K562 (cell line): ENCODE results near the gene SPZ1. TPM values are rescaled to one million over a fixed set of nuclear protein-coding genes. Genes with fewer than 3 reads are reported as not detected.

Source experiments
- ATAC-seq: fragments of 200-7000 bp; cut with Tn5 transposase; 3 replicates; pipeline ENCODE4 v1.9.1; 2020; ENCODE audit warnings: moderate library complexity
- BruUV-seq: library from RNA; stranded (reverse); fragments of 400-500 nt; replicated peaks from 2 replicates; lab custom pipeline; 2021; lab: Mats Ljungman, UMichigan
- CTCF ChIA-PET: fragments of 300-600 bp; formaldehyde crosslinking; extraction: SDS; loops from one replicate; lab custom pipeline; 2021; ENCODE audit warnings: low intra/inter-chr PET ratio; lab: Yijun Ruan, JAX
- POLR2A ChIA-PET: fragments of 300-600, 350-650 bp; sonication (Branson Sonifier 250); formaldehyde crosslinking; extraction: SDS; loops from one replicate; lab custom pipeline; 2021; ENCODE audit warnings: antibody characterized with exemption, inconsistent platforms; lab: Yijun Ruan, JAX
- DNase-seq, 4 experiments: peaks; one replicate each; pipeline versions ENCODE4 v3.0.0 to v3.0.0-alpha.2; 2011 to 2018; ENCODE audit warnings: low spot score in 3 of 4, mixed read lengths in 3 of 4; ENCODE audit errors: extremely low read depth in 1 of 4
- FAIRE-seq: peaks from 2 replicates; lab custom pipeline; 2011; peaks lifted over from hg19 to GRCh38; lab: Jason Lieb, UNC
- H2AFZ ChIP-seq: 2 replicates; pipeline ENCODE4 v1.6.0; 2011; ENCODE audit warnings: low read depth, low read length, control low read depth, inconsistent platforms
- H3K27ac ChIP-seq: fragments of 200-600 bp; 3 replicates; pipeline ENCODE4 v1.8.0; 2011; ENCODE audit warnings: low read depth, mild to moderate bottlenecking, control low read depth, inconsistent platforms, low read length, moderate library complexity, mixed read lengths; ENCODE audit errors: extremely low read depth
- H3K27me3 ChIP-seq, 2 experiments: fragments of 300-600 bp in 1 of 2; 2 replicates in 1 of 2; 3 replicates in 1 of 2; pipeline versions ENCODE4 v1.6.0 to v1.8.0; 2011; ENCODE audit warnings: inconsistent platforms in 2 of 2, low read length in 2 of 2, mild to moderate bottlenecking in 1 of 2, mixed read lengths in 1 of 2, moderate library complexity in 1 of 2; ENCODE audit not compliant: control insufficient read depth in 2 of 2, insufficient read depth in 2 of 2
- H3K36me3 ChIP-seq: fragments of 300-600 bp; 3 replicates; pipeline ENCODE4 v1.8.0; 2011; ENCODE audit warnings: mild to moderate bottlenecking, low read length, inconsistent platforms; ENCODE audit not compliant: control insufficient read depth, insufficient read depth
- H3K4me1 ChIP-seq, 2 experiments: fragments of 200-600 bp in 1 of 2; replicated peaks in 1 of 2; 2 replicates in 1 of 2; 3 replicates in 1 of 2; pipeline versions ENCODE4 v1.5.1 to v1.8.0; 2011; ENCODE audit warnings: inconsistent platforms in 2 of 2, low read length in 2 of 2, mild to moderate bottlenecking in 1 of 2, mixed read lengths in 1 of 2, moderate library complexity in 1 of 2; ENCODE audit not compliant: control insufficient read depth in 2 of 2, insufficient read depth in 2 of 2
- H3K4me2 ChIP-seq: 2 replicates; pipeline ENCODE4 v1.6.1; 2011; ENCODE audit warnings: low read length, control low read depth, inconsistent platforms, mixed read lengths; ENCODE audit not compliant: insufficient read depth
- H3K4me3 ChIP-seq: fragments of 200-600 bp; sonication (generic), shearing (Covaris generic); 2 replicates; pipeline ENCODE4 v1.5.1; 2016; ENCODE audit warnings: control low read depth, inconsistent platforms
- H3K79me2 ChIP-seq: fragments of 200-600 bp; 3 replicates; pipeline ENCODE4 v1.8.0; 2011; ENCODE audit warnings: low read length, inconsistent platforms; ENCODE audit not compliant: control insufficient read depth, insufficient read depth
- H3K9ac ChIP-seq, 2 experiments: 2 replicates each; pipeline versions ENCODE4 v1.6.0 to v1.6.1; 2011; ENCODE audit warnings: low read depth in 2 of 2, low read length in 2 of 2, control low read depth in 1 of 2, inconsistent platforms in 1 of 2, mild to moderate bottlenecking in 1 of 2, mixed read lengths in 1 of 2; ENCODE audit not compliant: insufficient read depth in 1 of 2
- H3K9me1 ChIP-seq: one replicate; pipeline ENCODE4 v1.6.0; 2011; ENCODE audit warnings: inconsistent platforms, mild to moderate bottlenecking, low read length, moderate library complexity; ENCODE audit not compliant: control insufficient read depth, insufficient read depth
- H3K9me3 ChIP-seq: replicated peaks from 2 replicates; pipeline ENCODE4 v1.5.1; 2011; ENCODE audit warnings: low read depth, low read length, inconsistent platforms; ENCODE audit not compliant: control insufficient read depth, insufficient read depth
- H4K20me1 ChIP-seq: replicated peaks from 2 replicates; pipeline ENCODE4 v1.6.1; 2011; ENCODE audit warnings: low read length, inconsistent platforms, mixed read lengths; ENCODE audit not compliant: control insufficient read depth, insufficient read depth
- ATF1 ChIP-seq, 2 experiments: fragments of 450-650 bp in 1 of 2; IDR thresholded peaks; 2 replicates each; pipeline ENCODE4 v1.6.1; 2016; ENCODE audit warnings: missing compliant biosample characterization in 1 of 2, missing genetic modification characterization in 1 of 2
- DMBX1 ChIP-seq: fragments of 250-450 bp; sonication (Bioruptor Pico); IDR thresholded peaks from 2 replicates; pipeline ENCODE4 v1.8.0; 2022; ENCODE audit warnings: inconsistent platforms, mild to moderate bottlenecking, moderate library complexity, borderline replicate concordance
- EWSR1 ChIP-seq: fragments of 450-650 bp; IDR thresholded peaks from 2 replicates; pipeline ENCODE4 v1.6.1; 2018; ENCODE audit warnings: borderline replicate concordance, mild to moderate bottlenecking, low read depth, moderate library complexity; ENCODE audit not compliant: partially characterized antibody
- HIVEP1 ChIP-seq: fragments of 250-450 bp; sonication (Bioruptor Pico); IDR thresholded peaks from 2 replicates; pipeline ENCODE4 v1.4.0; 2020; ENCODE audit warnings: mild to moderate bottlenecking
- MECOM ChIP-seq: fragments of 250-450 bp; sonication (Bioruptor Pico); IDR thresholded peaks from 2 replicates; pipeline ENCODE4 v1.8.0; 2022; ENCODE audit warnings: inconsistent platforms
- SUPT5H ChIP-seq: fragments of 450-650 bp; IDR thresholded peaks from 2 replicates; pipeline ENCODE4 v1.6.1; 2016
- TAF1 ChIP-seq: IDR thresholded peaks from 2 replicates; pipeline ENCODE4 v1.6.1; 2011; ENCODE audit warnings: mild to moderate bottlenecking, low read length, moderate library complexity; ENCODE audit not compliant: insufficient read depth, control insufficient read depth, severe bottlenecking; ENCODE audit errors: extremely low read depth
- ZBTB1 ChIP-seq: sonication (generic); formaldehyde crosslinking; IDR thresholded peaks from 2 replicates; pipeline ENCODE4 v1.8.1; 2023; ENCODE audit warnings: missing genetic modification reagents, low read depth, mild to moderate bottlenecking, borderline replicate concordance
- WGBS: fragments of 100-300 bp; shearing (Covaris generic); methylation state at CpG from one replicate; pipeline ENCODE4 v1.1.6; 2016; ENCODE audit warnings: low coverage, mixed read lengths; ENCODE audit not compliant: insufficient coverage; ENCODE audit errors: missing lambda C conversion rate; 5-methylcytosine and 5-hydroxymethylcytosine counted together
- in situ Hi-C: fragments of 300-500 bp; cut with MboI; formaldehyde crosslinking; loops from 4 replicates; pipeline ENCODE4 v1.15.0; 2018; ENCODE audit warnings: inconsistent platforms, mixed read lengths
- intact Hi-C: fragments of 100-400 bp; cut with micrococcal nuclease; formaldehyde crosslinking; loops from 2 replicates; pipeline ENCODE4 v1.14.2; 2022
- polyA plus RNA-seq, 8 experiments: library from polyadenylated mRNA; depleted of rRNA in 4 of 8; stranded (reverse) in 5 of 8; unstranded in 3 of 8; fragments of >200 nt; fragmentation: Nextera tagmentation in 2 of 8; fragmentation: Illumina TruSeq in 1 of 8; extraction: Ambion mirVana in 2 of 8; extraction: Trizol in 1 of 8; gene quantifications; 2 replicates each; pipeline versions ENCODE4 v1.2.1 to v1.2.3, GENCODE V29; 2011 to 2014; ENCODE audit warnings: inconsistent platforms in 1 of 8, missing spikeins in 1 of 8
- total RNA-seq, 7 experiments: library from RNA; depleted of rRNA in 6 of 7; stranded (reverse); fragments of >200 nt in 6 of 7; fragmentation: Illumina TruSeq in 2 of 7; extraction: Trizol in 2 of 7; gene quantifications; 2 replicates each; pipeline versions ENCODE4 v1.2.1 to v1.2.3, GENCODE V29; 2011 to 2021; ENCODE audit warnings: low replicate concordance in 1 of 7
- TF ChIP-seq, protein P1 (sequence below): sonication (generic); formaldehyde crosslinking; IDR thresholded peaks from 2 replicates; pipeline ENCODE4 v1.4.0; 2020; ENCODE audit warnings: mild to moderate bottlenecking, missing genetic modification reagents
- TF ChIP-seq, protein P2 (sequence below): sonication (generic); formaldehyde crosslinking; IDR thresholded peaks from 2 replicates; pipeline ENCODE4 v1.9.0; 2022; ENCODE audit warnings: mild to moderate bottlenecking, missing genetic modification reagents

SPZ1 gene
- total and polyA plus RNA-seq, 9 of the 15 experiments (the other 6 are each of a cell fraction or from before 2014, with no cell fraction given): not detected

DNA sequence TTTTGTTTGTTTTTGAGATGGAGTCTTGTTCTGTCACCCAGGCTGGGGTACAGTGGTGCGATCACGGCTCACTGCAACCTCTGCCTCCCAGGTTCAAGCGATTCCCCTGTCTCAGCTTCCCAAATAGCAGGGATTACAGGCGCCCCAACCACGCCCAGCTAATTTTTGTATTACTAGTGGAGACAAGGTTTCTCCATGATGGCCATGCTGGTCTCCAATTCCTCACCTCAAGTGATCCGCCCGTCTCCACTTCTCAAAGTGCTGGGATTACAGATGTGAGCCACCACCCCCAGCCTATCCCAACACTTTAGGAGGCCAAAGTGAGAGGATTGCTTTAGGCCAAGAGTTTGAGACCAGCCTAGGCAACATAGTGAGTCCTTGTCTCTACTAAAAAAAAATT lies 19.3 kb downstream of the SPZ1 start:
- no TSS peak for BruUV-seq
- FAIRE-seq (no peak), ATAC-seq (no peak), DNase-seq (no peak)
- H3K9ac ChIP-seq: no peak overlapping the region
- no peaks in the 10 kb centered on the region for H3K36me3 ChIP-seq
- no peaks in the 10 kb centered on the region for H3K9me3 ChIP-seq
- peaks cover 0 to 4% of the 10 kb centered on the region in 2 experiments; a peak in 2 of 5 replicates for H3K4me1 ChIP-seq
- H3K79me2 ChIP-seq: no peaks in the 10 kb centered on the region
- no peak overlapping the region for H3K27ac ChIP-seq
- in situ Hi-C loops (no loop called here), intact Hi-C loops (no loop called here)
- no peaks in the 10 kb centered on the region; a peak in 1 of 5 replicates for H3K27me3 ChIP-seq
- H3K4me3 ChIP-seq: no peak overlapping the region
- no peaks in the 10 kb centered on the region for H4K20me1 ChIP-seq
- POLR2A ChIA-PET: interaction anchor here (0.6 kb wide), 1 partner anchor 684 kb away, joined by 3 read pairs; no protein-coding TSS in a partner anchor
- TF ChIP-seq, protein P1, sequence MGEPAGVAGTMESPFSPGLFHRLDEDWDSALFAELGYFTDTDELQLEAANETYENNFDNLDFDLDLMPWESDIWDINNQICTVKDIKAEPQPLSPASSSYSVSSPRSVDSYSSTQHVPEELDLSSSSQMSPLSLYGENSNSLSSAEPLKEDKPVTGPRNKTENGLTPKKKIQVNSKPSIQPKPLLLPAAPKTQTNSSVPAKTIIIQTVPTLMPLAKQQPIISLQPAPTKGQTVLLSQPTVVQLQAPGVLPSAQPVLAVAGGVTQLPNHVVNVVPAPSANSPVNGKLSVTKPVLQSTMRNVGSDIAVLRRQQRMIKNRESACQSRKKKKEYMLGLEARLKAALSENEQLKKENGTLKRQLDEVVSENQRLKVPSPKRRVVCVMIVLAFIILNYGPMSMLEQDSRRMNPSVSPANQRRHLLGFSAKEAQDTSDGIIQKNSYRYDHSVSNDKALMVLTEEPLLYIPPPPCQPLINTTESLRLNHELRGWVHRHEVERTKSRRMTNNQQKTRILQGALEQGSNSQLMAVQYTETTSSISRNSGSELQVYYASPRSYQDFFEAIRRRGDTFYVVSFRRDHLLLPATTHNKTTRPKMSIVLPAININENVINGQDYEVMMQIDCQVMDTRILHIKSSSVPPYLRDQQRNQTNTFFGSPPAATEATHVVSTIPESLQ (CRISPR knock-in tag): no peak
- TF ChIP-seq EWSR1 (no peak), TAF1 (no peak), ATF1 (CRISPR knock-in tag; IDR thresholded peaks at IDR 0.05) (no peak), ATF1 (tag; IDR thresholded peaks at IDR 0.05) (no peak), ZBTB1 (CRISPR knock-in tag) (no peak), DMBX1 (CRISPR knock-in tag) (no peak), SUPT5H (no peak), MECOM (CRISPR knock-in tag) (no peak), HIVEP1 (no peak)
- TF ChIP-seq, protein P2, sequence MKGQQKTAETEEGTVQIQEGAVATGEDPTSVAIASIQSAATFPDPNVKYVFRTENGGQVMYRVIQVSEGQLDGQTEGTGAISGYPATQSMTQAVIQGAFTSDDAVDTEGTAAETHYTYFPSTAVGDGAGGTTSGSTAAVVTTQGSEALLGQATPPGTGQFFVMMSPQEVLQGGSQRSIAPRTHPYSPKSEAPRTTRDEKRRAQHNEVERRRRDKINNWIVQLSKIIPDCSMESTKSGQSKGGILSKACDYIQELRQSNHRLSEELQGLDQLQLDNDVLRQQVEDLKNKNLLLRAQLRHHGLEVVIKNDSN (CRISPR knock-in tag): no peak
- WGBS: 22% methylated on average over 7 of the region's 7 CpGs
- H3K9me1 ChIP-seq: no peaks in the 10 kb centered on the region
- no peak overlapping the region for H2AFZ ChIP-seq
- H3K4me2 ChIP-seq: no peak overlapping the region
- CTCF ChIA-PET: no interaction called here
